ENCODE results near the gene TSHZ2.

Gene TSHZ2

DNA sequence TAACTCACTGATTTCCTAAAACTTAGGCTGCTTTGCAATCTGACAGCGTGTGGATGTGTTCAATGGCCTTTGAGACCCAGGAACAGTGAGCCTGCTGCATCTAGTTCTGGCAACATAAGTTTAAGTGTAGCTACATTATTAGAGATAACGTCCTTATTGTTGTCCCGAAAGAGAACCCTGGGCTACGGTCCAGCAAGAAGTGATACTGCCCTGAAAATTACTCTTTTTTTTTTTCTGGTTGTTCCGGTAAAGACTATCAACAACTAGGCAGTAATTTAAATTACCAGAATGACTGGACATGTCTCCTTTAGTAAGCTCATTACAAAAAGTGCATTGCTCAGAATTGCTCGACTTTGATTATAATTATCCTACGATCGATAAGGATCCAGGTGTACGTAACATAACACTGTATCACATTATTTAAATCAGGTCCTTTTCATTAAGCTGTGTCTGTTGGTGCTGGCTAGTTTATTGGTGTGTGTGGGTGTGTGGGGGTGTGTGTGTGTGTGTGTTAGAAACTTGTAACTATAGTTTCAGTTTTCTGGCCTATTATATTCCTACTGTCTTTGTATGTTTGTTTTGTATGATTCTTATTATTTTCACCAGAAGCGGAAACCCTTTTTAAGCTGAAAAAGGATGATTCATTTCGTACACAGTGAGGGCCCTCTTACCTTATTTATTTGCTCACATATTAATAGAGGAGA lies 3.0 kb downstream of the TSHZ2 start:
- Histone ChIP-seq H3K14ac (ENCODE audit: low read length in 2 of 2) (no peak overlapping the region), H3K79me1 (replicated peaks; ENCODE audit: low read length, poor library complexity, severe bottlenecking) (no peaks in the 10 kb centered on the region), H4K8ac (ENCODE audit: low read length) (peak overlapping the region; percentile 72), H3K23ac (ENCODE audit: low read length in 2 of 2) (no peak overlapping the region), H2BK5ac (ENCODE audit: low read depth, low read length, poor library complexity, severe bottlenecking) (no peak overlapping the region), H2BK12ac (ENCODE audit: low read length in 2 of 2) (peak overlapping the region in 1 of 2 experiments; percentile 84), H3K18ac (ENCODE audit: low read depth in 1 of 2, low read length in 2 of 2) (peak overlapping the region in 1 of 2 experiments; percentile 21), H3K4me3 (ENCODE audit: insufficient read depth in 1 of 2, low read depth in 1 of 2, low read length in 2 of 2) (peak overlapping the region in 1 of 2 experiments; percentile 92), H2AK5ac (ENCODE audit: low read length, severe bottlenecking) (no peak overlapping the region), H3K4ac (ENCODE audit: low read depth in 1 of 2, low read length in 2 of 2) (no peak overlapping the region), H2AFZ (ENCODE audit: low read depth, low read length) (no peak overlapping the region), H3K4me2 (ENCODE audit: low read length, poor library complexity, severe bottlenecking) (no peak overlapping the region), H3K27ac (ENCODE audit: low read length, poor library complexity, severe bottlenecking) (no peak overlapping the region), H2BK120ac (ENCODE audit: low read depth, low read length) (no peak overlapping the region), H3K9me3 (ENCODE audit: control insufficient read depth, low read length) (no peaks in the 10 kb centered on the region), H2BK15ac (ENCODE audit: low read depth, poor library complexity, severe bottlenecking) (no peak overlapping the region), H3K27me3 (ENCODE audit: control insufficient read depth in 1 of 2, insufficient read depth in 1 of 2, low read length in 2 of 2) (peaks cover 0 to 24% of the 10 kb centered on the region in 2 experiments), H3K4me1 (ENCODE audit: control insufficient read depth, insufficient read depth, low read depth, low read length) (peaks cover 5% of the 10 kb centered on the region), H4K91ac (ENCODE audit: low read length) (no peak overlapping the region), H3K9ac (ENCODE audit: low read length) (peak overlapping the region; percentile 98), H3K36me3 (ENCODE audit: control insufficient read depth in 1 of 2, insufficient read depth in 2 of 2, low read depth in 1 of 2, low read length in 2 of 2) (no peaks in the 10 kb centered on the region)
- 57% methylated on average over 9 of the region's 11 CpGs for WGBS
- DNase-seq: peak; percentile 9

- Histone ChIP-seq H3K79me1 (replicated peaks; ENCODE audit: low read length, poor library complexity, severe bottlenecking) (no peaks in the 10 kb centered on the region), H3K9me3 (ENCODE audit: control insufficient read depth, low read length) (no peaks in the 10 kb centered on the region), H2BK12ac (ENCODE audit: low read length in 2 of 2) (no peak overlapping the region), H3K27ac (ENCODE audit: low read length, poor library complexity, severe bottlenecking) (no peak overlapping the region), H3K4me1 (ENCODE audit: control insufficient read depth, insufficient read depth, low read depth, low read length) (peaks cover 5% of the 10 kb centered on the region), H3K4ac (ENCODE audit: low read depth in 1 of 2, low read length in 2 of 2) (no peak overlapping the region), H3K14ac (ENCODE audit: low read length in 2 of 2) (no peak overlapping the region), H4K8ac (ENCODE audit: low read length) (no peak overlapping the region), H3K4me3 (ENCODE audit: insufficient read depth in 1 of 2, low read depth in 1 of 2, low read length in 2 of 2) (peak overlapping the region in 1 of 2 experiments; percentile 92), H3K23ac (ENCODE audit: low read length in 2 of 2) (no peak overlapping the region), H2BK120ac (ENCODE audit: low read depth, low read length) (no peak overlapping the region), H3K18ac (ENCODE audit: low read depth in 1 of 2, low read length in 2 of 2) (no peak overlapping the region), H2BK5ac (ENCODE audit: low read depth, low read length, poor library complexity, severe bottlenecking) (no peak overlapping the region), H2BK15ac (ENCODE audit: low read depth, poor library complexity, severe bottlenecking) (no peak overlapping the region), H3K36me3 (ENCODE audit: control insufficient read depth in 1 of 2, insufficient read depth in 2 of 2, low read depth in 1 of 2, low read length in 2 of 2) (no peaks in the 10 kb centered on the region), H3K27me3 (ENCODE audit: control insufficient read depth in 1 of 2, insufficient read depth in 1 of 2, low read length in 2 of 2) (peaks cover 0 to 24% of the 10 kb centered on the region in 2 experiments), H2AK5ac (ENCODE audit: low read length, severe bottlenecking) (no peak overlapping the region), H4K91ac (ENCODE audit: low read length) (no peak overlapping the region), H2AFZ (ENCODE audit: low read depth, low read length) (no peak overlapping the region), H3K9ac (ENCODE audit: low read length) (peak overlapping the region; percentile 98), H3K4me2 (ENCODE audit: low read length, poor library complexity, severe bottlenecking) (no peak overlapping the region)
- no peak for DNase-seq
- no CpG with 5 or more reads among the region's 3 CpGs for WGBS
Measured at GRCh38 chr20:52975803-52976531, 3.8 kb downstream of the TSHZ2 start.

GRCh38 chr20:52978851-52979250 lies 6.7 kb downstream of the TSHZ2 start:
- H2AFZ ChIP-seq (ENCODE audit: low read depth, low read length): no peak overlapping the region
- no peak overlapping the region for H2BK15ac ChIP-seq (ENCODE audit: low read depth, poor library complexity, severe bottlenecking)
- H4K91ac ChIP-seq (ENCODE audit: low read length): no peak overlapping the region
- H2AK5ac ChIP-seq (ENCODE audit: low read length, severe bottlenecking): no peak overlapping the region
- H3K27me3 ChIP-seq (ENCODE audit: control insufficient read depth in 1 of 2, insufficient read depth in 1 of 2, low read length in 2 of 2): no peaks in the 10 kb centered on the region
- no peak overlapping the region for H4K8ac ChIP-seq (ENCODE audit: low read length)
- H3K18ac ChIP-seq (ENCODE audit: low read depth in 1 of 2, low read length in 2 of 2): no peak overlapping the region
- H3K4me2 ChIP-seq (ENCODE audit: low read length, poor library complexity, severe bottlenecking): no peak overlapping the region
- H3K36me3 ChIP-seq (ENCODE audit: control insufficient read depth in 1 of 2, insufficient read depth in 2 of 2, low read depth in 1 of 2, low read length in 2 of 2): no peaks in the 10 kb centered on the region
- no peak for DNase-seq
- H2BK5ac ChIP-seq (ENCODE audit: low read depth, low read length, poor library complexity, severe bottlenecking): no peak overlapping the region
- no peak overlapping the region for H3K14ac ChIP-seq (ENCODE audit: low read length in 2 of 2)
- no peak overlapping the region for H2BK12ac ChIP-seq (ENCODE audit: low read length in 2 of 2)
- no peaks in the 10 kb centered on the region for H3K79me1 ChIP-seq (replicated peaks; ENCODE audit: low read length, poor library complexity, severe bottlenecking)
- no peaks in the 10 kb centered on the region for H3K9me3 ChIP-seq (ENCODE audit: control insufficient read depth, low read length)
- H3K9ac ChIP-seq (ENCODE audit: low read length): peak overlapping the region; percentile 38
- no peak overlapping the region for H2BK120ac ChIP-seq (ENCODE audit: low read depth, low read length)
- no peak overlapping the region for H3K27ac ChIP-seq (ENCODE audit: low read length, poor library complexity, severe bottlenecking)
- no peak overlapping the region for H3K4ac ChIP-seq (ENCODE audit: low read depth in 1 of 2, low read length in 2 of 2)
- WGBS: no CpG with 5 or more reads among the region's 2 CpGs
- no peak overlapping the region for H3K4me3 ChIP-seq (ENCODE audit: insufficient read depth in 1 of 2, low read depth in 1 of 2, low read length in 2 of 2)
- no peak overlapping the region for H3K23ac ChIP-seq (ENCODE audit: low read length in 2 of 2)
- no peaks in the 10 kb centered on the region for H3K4me1 ChIP-seq (ENCODE audit: control insufficient read depth, insufficient read depth, low read depth, low read length)

DNA sequence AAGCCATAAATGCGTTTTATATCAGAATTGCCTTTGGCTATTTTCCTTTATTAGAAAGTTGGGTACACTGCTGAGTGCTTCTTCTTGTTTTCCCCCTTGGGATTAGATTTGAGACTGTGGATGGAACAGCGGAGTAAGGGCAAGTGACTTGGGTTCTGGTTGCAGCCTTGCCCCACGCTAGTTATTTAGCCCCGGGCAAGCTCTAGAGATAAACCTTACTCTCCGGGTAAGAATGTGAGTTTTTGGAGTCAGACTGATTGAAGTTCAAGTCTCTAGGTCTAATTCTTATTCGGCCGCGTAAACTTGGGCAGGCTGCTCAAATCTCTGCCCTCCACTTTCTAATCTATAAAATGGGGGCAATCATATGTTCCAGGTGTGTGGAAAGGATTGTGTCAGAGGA lies 8.9 kb downstream of the TSHZ2 start:
- Histone ChIP-seq H3K9me3 (ENCODE audit: control insufficient read depth, low read length) (no peaks in the 10 kb centered on the region), H2BK5ac (ENCODE audit: low read depth, low read length, poor library complexity, severe bottlenecking) (no peak overlapping the region), H4K91ac (ENCODE audit: low read length) (no peak overlapping the region), H3K36me3 (ENCODE audit: control insufficient read depth in 1 of 2, insufficient read depth in 2 of 2, low read depth in 1 of 2, low read length in 2 of 2) (peaks cover 0 to 9% of the 10 kb centered on the region in 2 experiments), H3K4me3 (ENCODE audit: insufficient read depth in 1 of 2, low read depth in 1 of 2, low read length in 2 of 2) (no peak overlapping the region), H3K23ac (ENCODE audit: low read length in 2 of 2) (no peak overlapping the region), H4K8ac (ENCODE audit: low read length) (no peak overlapping the region), H2BK120ac (ENCODE audit: low read depth, low read length) (no peak overlapping the region), H3K14ac (ENCODE audit: low read length in 2 of 2) (no peak overlapping the region), H3K79me1 (replicated peaks; ENCODE audit: low read length, poor library complexity, severe bottlenecking) (no peaks in the 10 kb centered on the region), H3K18ac (ENCODE audit: low read depth in 1 of 2, low read length in 2 of 2) (no peak overlapping the region), H3K4me2 (ENCODE audit: low read length, poor library complexity, severe bottlenecking) (no peak overlapping the region), H3K27ac (ENCODE audit: low read length, poor library complexity, severe bottlenecking) (no peak overlapping the region), H3K4ac (ENCODE audit: low read depth in 1 of 2, low read length in 2 of 2) (no peak overlapping the region), H2BK15ac (ENCODE audit: low read depth, poor library complexity, severe bottlenecking) (no peak overlapping the region), H3K4me1 (ENCODE audit: control insufficient read depth, insufficient read depth, low read depth, low read length) (no peaks in the 10 kb centered on the region), H2AFZ (ENCODE audit: low read depth, low read length) (no peak overlapping the region), H3K9ac (ENCODE audit: low read length) (no peak overlapping the region), H2BK12ac (ENCODE audit: low read length in 2 of 2) (no peak overlapping the region), H3K27me3 (ENCODE audit: control insufficient read depth in 1 of 2, insufficient read depth in 1 of 2, low read length in 2 of 2) (no peaks in the 10 kb centered on the region), H2AK5ac (ENCODE audit: low read length, severe bottlenecking) (no peak overlapping the region)
- no peak for DNase-seq
- WGBS: 97% methylated on average over 8 of the region's 8 CpGs

Measured in mesenchymal stem cell (in vitro differentiated cells and primary cell).